HepG2 (cell line): ENCODE measurements around the gene UBR7. TPM values are rescaled to one million over a fixed set of nuclear protein-coding genes. Genes with fewer than 3 reads are reported as not detected.

Source experiments
- ATAC-seq: fragments of 200-7000 bp; cut with Tn5 transposase; 3 replicates; pipeline ENCODE4 v1.9.1; 2020; ENCODE audit warnings: mild to moderate bottlenecking, moderate library complexity
- BruUV-seq: library from RNA; stranded (reverse); fragments of 400-500 nt; replicated peaks from 2 replicates; lab custom pipeline; 2021; lab: Mats Ljungman, UMichigan
- CTCF ChIA-PET: fragments of 300-600 bp; formaldehyde crosslinking; extraction: SDS; loops from one replicate; lab custom pipeline; 2021; ENCODE audit warnings: low total read pairs, inconsistent platforms, low intra/inter-chr PET ratio; lab: Yijun Ruan, JAX
- POLR2A ChIA-PET: fragments of 350-600 bp; sonication (Branson Sonifier 250); formaldehyde crosslinking; loops from one replicate; lab custom pipeline; 2020; ENCODE audit warnings: antibody characterized with exemption, inconsistent platforms; lab: Yijun Ruan, JAX
- DNase-seq: peaks from one replicate; pipeline ENCODE4 v3.0.0-alpha.2; 2015; ENCODE audit warnings: low spot score
- FAIRE-seq: peaks from 3 replicates; lab custom pipeline; 2011; peaks lifted over from hg19 to GRCh38; lab: Jason Lieb, UNC
- H2AFZ ChIP-seq: one replicate; pipeline ENCODE4 v1.6.1; 2011; ENCODE audit warnings: low read length, inconsistent platforms
- H3K27ac ChIP-seq: fragments of 300-600 bp; 3 replicates; pipeline ENCODE4 v1.8.0; 2011; ENCODE audit warnings: mixed run types, mild to moderate bottlenecking, mixed read lengths, low read length, inconsistent platforms; ENCODE audit not compliant: insufficient read depth; ENCODE audit errors: extremely low read length
- H3K27me3 ChIP-seq, 2 experiments: fragments of 200-600 bp in 1 of 2; 2 replicates in 1 of 2; 3 replicates in 1 of 2; pipeline versions ENCODE4 v1.6.0 to v1.8.0; 2011; ENCODE audit warnings: low read length in 2 of 2, mild to moderate bottlenecking in 2 of 2, moderate library complexity in 2 of 2, inconsistent platforms in 1 of 2; ENCODE audit not compliant: insufficient read depth in 2 of 2, control insufficient read depth in 1 of 2
- H3K36me3 ChIP-seq, 2 experiments: fragments of 200-600 bp in 1 of 2; replicated peaks in 1 of 2; 2 replicates in 1 of 2; 3 replicates in 1 of 2; pipeline versions ENCODE4 v1.5.1 to v1.8.0; 2011; ENCODE audit warnings: low read length in 2 of 2, inconsistent platforms in 1 of 2; ENCODE audit not compliant: insufficient read depth in 2 of 2, control insufficient read depth in 1 of 2
- H3K4me1 ChIP-seq: 2 replicates; pipeline ENCODE4 v1.5.1; 2012; ENCODE audit warnings: low read length, inconsistent platforms; ENCODE audit not compliant: insufficient read depth
- H3K4me2 ChIP-seq: 2 replicates; pipeline ENCODE4 v1.6.0; 2011; ENCODE audit warnings: low read depth, low read length, inconsistent platforms
- H3K4me3 ChIP-seq, 3 experiments: fragments of 200-600 bp in 1 of 3; sonication (generic), shearing (Covaris generic) in 1 of 3; replicated peaks in 1 of 3; 2 replicates each; pipeline ENCODE4 v1.5.1; 2011 to 2016; ENCODE audit warnings: low read length in 3 of 3, inconsistent platforms in 2 of 3, low read depth in 2 of 3, mild to moderate bottlenecking in 2 of 3, control low read depth in 1 of 3, mixed read lengths in 1 of 3; ENCODE audit not compliant: insufficient read depth in 1 of 3
- H3K79me2 ChIP-seq: one replicate; pipeline ENCODE4 v1.6.1; 2011; ENCODE audit warnings: low read length, inconsistent platforms; ENCODE audit not compliant: insufficient read depth
- H3K9ac ChIP-seq: 2 replicates; pipeline ENCODE4 v1.6.0; 2011; ENCODE audit warnings: mild to moderate bottlenecking, low read depth, low read length, inconsistent platforms; ENCODE audit not compliant: insufficient read depth
- H3K9me3 ChIP-seq: 2 replicates; pipeline ENCODE4 v1.5.1; 2012; ENCODE audit warnings: mild to moderate bottlenecking, low read length
- H4K20me1 ChIP-seq: 2 replicates; pipeline ENCODE4 v1.6.0; 2011; ENCODE audit warnings: inconsistent platforms, mild to moderate bottlenecking, low read length, moderate library complexity; ENCODE audit not compliant: insufficient read depth
- AGO2 ChIP-seq: fragments of 200-400 bp; formaldehyde crosslinking; optimal IDR thresholded peaks from 2 replicates; pipeline ENCODE3; 2017; ENCODE audit warnings: mild to moderate bottlenecking, low read depth, low read length, moderate library complexity
- MTF2 ChIP-seq: sonication (generic); formaldehyde crosslinking; IDR thresholded peaks from 2 replicates; pipeline ENCODE4 v1.5.0; 2020; ENCODE audit warnings: missing genetic modification reagents, borderline replicate concordance
- NFKB2 ChIP-seq: sonication (generic); formaldehyde crosslinking; IDR thresholded peaks from 2 replicates; pipeline ENCODE4 v1.4.0; 2020; ENCODE audit warnings: missing genetic modification reagents, borderline replicate concordance
- YEATS2 ChIP-seq: sonication (generic); formaldehyde crosslinking; IDR thresholded peaks from 2 replicates; pipeline ENCODE4 v1.4.0; 2020; ENCODE audit warnings: missing genetic modification reagents, borderline replicate concordance
- ZFP62 ChIP-seq: sonication (generic); formaldehyde crosslinking; IDR thresholded peaks from 2 replicates; pipeline ENCODE4 v1.4.0; 2020; ENCODE audit warnings: missing genetic modification reagents
- ZNF30 ChIP-seq: sonication (generic); formaldehyde crosslinking; IDR thresholded peaks from 2 replicates; pipeline ENCODE4 v1.5.0; 2020; ENCODE audit warnings: mild to moderate bottlenecking, missing genetic modification reagents
- ZNF841 ChIP-seq: sonication (generic); formaldehyde crosslinking; IDR thresholded peaks from 2 replicates; pipeline ENCODE4 v1.8.1; 2023; ENCODE audit warnings: missing genetic modification reagents, borderline replicate concordance
- WGBS: methylation state at CpG from one replicate; pipeline ENCODE4 v1.1.6; 2017; ENCODE audit warnings: low lambda C conversion rate; 5-methylcytosine and 5-hydroxymethylcytosine counted together
- in situ Hi-C: cut with HindIII; loops from 2 replicates; pipeline ENCODE4 v1.10.0; 2017; ENCODE audit warnings: low pct_unique_long_range_greater_than_20kb; ENCODE audit not compliant: extremely low pct_ligation_motif_present
- intact Hi-C: fragments of 100-400 bp; cut with micrococcal nuclease; formaldehyde crosslinking; loops from one replicate; pipeline ENCODE4 v1.10.0; 2022; ENCODE audit not compliant: unreplicated experiment
- polyA plus RNA-seq, 8 experiments: library from polyadenylated mRNA; depleted of rRNA in 3 of 8; stranded (reverse) in 7 of 8; unstranded in 1 of 8; fragments of >200 nt; fragmentation: Illumina TruSeq in 4 of 8; extraction: Trizol in 4 of 8; gene quantifications; 2 replicates each; pipeline versions ENCODE4 v1.2.1 to v1.2.3, GENCODE V29; 2011 to 2016; ENCODE audit warnings: low read depth in 4 of 8, missing spikeins in 1 of 8, mixed read lengths in 1 of 8; ENCODE audit not compliant: insufficient read depth in 1 of 8
- total RNA-seq, 5 experiments: library from RNA; depleted of rRNA; stranded (reverse); fragments of >200 nt; fragmentation: Illumina TruSeq; extraction: Trizol; gene quantifications; 2 replicates each; pipeline ENCODE4 v1.2.3, GENCODE V29; 2016; ENCODE audit warnings: low read depth in 1 of 5
- TF ChIP-seq, protein P1 (sequence below), 2 experiments: fragments of 450-650 bp in 1 of 2; sonication (generic) in 1 of 2; formaldehyde crosslinking in 1 of 2; IDR thresholded peaks; 2 replicates each; pipeline versions ENCODE4 v1.6.1 to v1.8.0; 2016 to 2022; ENCODE audit warnings: antibody characterized with exemption in 1 of 2, mild to moderate bottlenecking in 1 of 2, missing genetic modification reagents in 1 of 2
- TF ChIP-seq, protein P2 (sequence below): sonication (generic); formaldehyde crosslinking; IDR thresholded peaks from 2 replicates; pipeline ENCODE4 v1.4.0; 2020; ENCODE audit warnings: missing genetic modification reagents

Gene UBR7
- total and polyA plus RNA-seq, 2 of the 13 experiments (the other 11 are each of a cell fraction or from before 2014, with no cell fraction given) = 11.0 to 19.7 TPM

DNA sequence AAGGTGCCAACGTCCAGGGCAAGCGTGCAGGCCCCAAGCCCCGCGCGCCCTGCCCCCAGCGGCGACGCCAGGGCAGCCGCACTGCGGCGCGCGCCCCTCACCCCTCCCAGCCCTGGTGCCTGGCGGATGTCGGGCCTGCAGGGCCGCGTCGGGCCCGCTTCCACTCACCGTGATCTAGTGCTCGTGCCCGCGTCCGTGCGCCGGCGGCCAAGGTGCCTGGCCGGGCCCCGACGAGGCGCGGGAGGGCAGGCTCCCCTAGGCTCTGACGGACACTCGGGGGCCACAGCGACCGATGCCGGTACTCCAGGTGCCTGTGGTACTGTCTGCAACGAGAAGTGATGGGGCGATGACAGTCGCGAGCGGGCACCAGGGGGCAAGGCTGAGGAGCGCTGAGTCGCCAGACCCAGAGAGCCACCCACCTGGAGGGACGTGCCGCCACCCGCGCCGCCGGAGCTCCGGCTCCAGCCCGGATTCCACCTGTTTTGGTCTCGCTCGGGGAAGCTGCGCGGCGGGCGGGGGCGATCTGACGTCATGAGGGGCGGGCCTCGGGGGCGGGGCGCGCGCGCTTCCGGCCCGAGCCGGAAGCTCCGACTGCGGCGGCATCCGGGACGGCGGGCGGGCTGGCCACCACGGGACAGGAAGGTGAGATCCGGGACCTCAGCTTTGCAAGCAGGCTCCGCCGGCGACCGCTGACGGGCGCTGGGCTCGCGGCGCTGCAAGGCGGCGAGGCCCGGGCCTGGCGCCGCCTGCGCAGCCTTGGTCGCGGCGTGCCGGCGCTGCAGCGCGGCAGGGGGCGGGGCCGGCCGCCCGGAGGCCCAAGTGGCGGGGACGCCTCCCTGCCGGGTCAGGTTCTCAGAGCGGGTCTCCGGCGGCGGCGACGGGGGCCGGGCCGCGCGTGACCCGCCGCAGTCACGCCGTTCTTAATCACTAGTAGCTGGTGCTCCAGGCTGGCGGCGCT, 22.4 kb upstream of the UBR7 start, which contains the start of the genes LYSET and MOAP1:
TSS of gene LYSET (plus strand) at position 927 of the 958 bp plus-strand sequence. CDS start 89 bp downstream, outside the sequence.
TSS of gene MOAP1 (minus strand) at position 507 of the 958 bp plus-strand sequence. CDS start 655 bp downstream, outside the sequence.
- peak within 1 kb of the TSS; percentile 74 to 99 (median 90) for H3K4me3 ChIP-seq
- DNase-seq (peak; percentile 79), FAIRE-seq (no peak), ATAC-seq (peak; percentile 94)
- peaks cover 28% of the 10 kb centered on the region for H3K79me2 ChIP-seq
- H3K27me3 ChIP-seq = no peaks in the 10 kb centered on the region; a peak in 1 of 5 replicates
- H3K36me3 ChIP-seq = peaks cover 4 to 24% of the 10 kb centered on the region in 2 experiments; a peak in 3 of 5 replicates
- H3K9me3 ChIP-seq = no peaks in the 10 kb centered on the region
- in situ Hi-C loops = no loop called here
- intact Hi-C loops = loop anchor here (2.0 kb wide), 1 partner anchor 22 kb away; the partner anchor contains the start of genes GON7 and UBR7
- H4K20me1 ChIP-seq = no peaks in the 10 kb centered on the region
- H3K27ac ChIP-seq = peak within 1 kb of the TSS; percentile 86
- CTCF ChIA-PET = interaction anchor here (1.1 kb wide), 1 partner anchor 69 kb away, joined by 5 read pairs; the partner anchor contains the start of gene ITPK1
- H3K9ac ChIP-seq = peak within 1 kb of the TSS; percentile 85
- peak within 1 kb of the TSS; percentile 81 for H3K4me2 ChIP-seq
- H3K4me1 ChIP-seq = peaks cover 30% of the 10 kb centered on the region
- WGBS = under 1% methylated on average over 26 of the region's 124 CpGs
- H2AFZ ChIP-seq = peak within 1 kb of the TSS; percentile 46
- BruUV-seq = no TSS peak
- POLR2A ChIA-PET = interaction anchor here (0.6 to 1.9 kb wide), 13 partner anchors 9 to 191 kb away, joined by 3 to 26 read pairs (median 4); partner anchors contain the start of genes GON7 and UBR7
- TF ChIP-seq, protein P1, sequence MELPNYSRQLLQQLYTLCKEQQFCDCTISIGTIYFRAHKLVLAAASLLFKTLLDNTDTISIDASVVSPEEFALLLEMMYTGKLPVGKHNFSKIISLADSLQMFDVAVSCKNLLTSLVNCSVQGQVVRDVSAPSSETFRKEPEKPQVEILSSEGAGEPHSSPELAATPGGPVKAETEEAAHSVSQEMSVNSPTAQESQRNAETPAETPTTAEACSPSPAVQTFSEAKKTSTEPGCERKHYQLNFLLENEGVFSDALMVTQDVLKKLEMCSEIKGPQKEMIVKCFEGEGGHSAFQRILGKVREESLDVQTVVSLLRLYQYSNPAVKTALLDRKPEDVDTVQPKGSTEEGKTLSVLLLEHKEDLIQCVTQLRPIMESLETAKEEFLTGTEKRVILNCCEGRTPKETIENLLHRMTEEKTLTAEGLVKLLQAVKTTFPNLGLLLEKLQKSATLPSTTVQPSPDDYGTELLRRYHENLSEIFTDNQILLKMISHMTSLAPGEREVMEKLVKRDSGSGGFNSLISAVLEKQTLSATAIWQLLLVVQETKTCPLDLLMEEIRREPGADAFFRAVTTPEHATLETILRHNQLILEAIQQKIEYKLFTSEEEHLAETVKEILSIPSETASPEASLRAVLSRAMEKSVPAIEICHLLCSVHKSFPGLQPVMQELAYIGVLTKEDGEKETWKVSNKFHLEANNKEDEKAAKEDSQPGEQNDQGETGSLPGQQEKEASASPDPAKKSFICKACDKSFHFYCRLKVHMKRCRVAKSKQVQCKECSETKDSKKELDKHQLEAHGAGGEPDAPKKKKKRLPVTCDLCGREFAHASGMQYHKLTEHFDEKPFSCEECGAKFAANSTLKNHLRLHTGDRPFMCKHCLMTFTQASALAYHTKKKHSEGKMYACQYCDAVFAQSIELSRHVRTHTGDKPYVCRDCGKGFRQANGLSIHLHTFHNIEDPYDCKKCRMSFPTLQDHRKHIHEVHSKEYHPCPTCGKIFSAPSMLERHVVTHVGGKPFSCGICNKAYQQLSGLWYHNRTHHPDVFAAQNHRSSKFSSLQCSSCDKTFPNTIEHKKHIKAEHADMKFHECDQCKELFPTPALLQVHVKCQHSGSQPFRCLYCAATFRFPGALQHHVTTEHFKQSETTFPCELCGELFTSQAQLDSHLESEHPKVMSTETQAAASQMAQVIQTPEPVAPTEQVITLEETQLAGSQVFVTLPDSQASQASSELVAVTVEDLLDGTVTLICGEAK (IDR thresholded peaks at IDR 0.05) = no peak
- TF ChIP-seq, protein P1 (CRISPR knock-in tag; IDR thresholded peaks at IDR 0.05) = 0 out of 2 replicates have a peak, but pooled peaks have one; percentile 70
- peak; percentile 79; the same call in 1 of the 2 replicates for TF ChIP-seq MTF2 (CRISPR knock-in tag)
- peak; percentile 78 for TF ChIP-seq AGO2
- peak; percentile 63; the same call in 1 of the 2 replicates for TF ChIP-seq YEATS2
- TF ChIP-seq NFKB2 (CRISPR knock-in tag) = peak; percentile 81
- TF ChIP-seq ZFP62 (CRISPR knock-in tag) = no peak
- TF ChIP-seq, protein P2, sequence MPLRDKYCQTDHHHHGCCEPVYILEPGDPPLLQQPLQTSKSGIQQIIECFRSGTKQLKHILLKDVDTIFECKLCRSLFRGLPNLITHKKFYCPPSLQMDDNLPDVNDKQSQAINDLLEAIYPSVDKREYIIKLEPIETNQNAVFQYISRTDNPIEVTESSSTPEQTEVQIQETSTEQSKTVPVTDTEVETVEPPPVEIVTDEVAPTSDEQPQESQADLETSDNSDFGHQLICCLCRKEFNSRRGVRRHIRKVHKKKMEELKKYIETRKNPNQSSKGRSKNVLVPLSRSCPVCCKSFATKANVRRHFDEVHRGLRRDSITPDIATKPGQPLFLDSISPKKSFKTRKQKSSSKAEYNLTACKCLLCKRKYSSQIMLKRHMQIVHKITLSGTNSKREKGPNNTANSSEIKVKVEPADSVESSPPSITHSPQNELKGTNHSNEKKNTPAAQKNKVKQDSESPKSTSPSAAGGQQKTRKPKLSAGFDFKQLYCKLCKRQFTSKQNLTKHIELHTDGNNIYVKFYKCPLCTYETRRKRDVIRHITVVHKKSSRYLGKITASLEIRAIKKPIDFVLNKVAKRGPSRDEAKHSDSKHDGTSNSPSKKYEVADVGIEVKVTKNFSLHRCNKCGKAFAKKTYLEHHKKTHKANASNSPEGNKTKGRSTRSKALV (CRISPR knock-in tag) = 0 out of 2 replicates have a peak, but pooled peaks have one; percentile 60
- TF ChIP-seq ZNF30 (CRISPR knock-in tag) = peak; percentile 83
- no peak; the same call in 1 of the 2 replicates for TF ChIP-seq ZNF841 (CRISPR knock-in tag)
